ENCODE results near the gene TIMM17A.
"Not testable (repeated sequence)": the region's sequence is repeated elsewhere in the genome, so short reads cannot be mapped to it uniquely, and the experiment has no call there.

The TIMM17A gene

DNA sequence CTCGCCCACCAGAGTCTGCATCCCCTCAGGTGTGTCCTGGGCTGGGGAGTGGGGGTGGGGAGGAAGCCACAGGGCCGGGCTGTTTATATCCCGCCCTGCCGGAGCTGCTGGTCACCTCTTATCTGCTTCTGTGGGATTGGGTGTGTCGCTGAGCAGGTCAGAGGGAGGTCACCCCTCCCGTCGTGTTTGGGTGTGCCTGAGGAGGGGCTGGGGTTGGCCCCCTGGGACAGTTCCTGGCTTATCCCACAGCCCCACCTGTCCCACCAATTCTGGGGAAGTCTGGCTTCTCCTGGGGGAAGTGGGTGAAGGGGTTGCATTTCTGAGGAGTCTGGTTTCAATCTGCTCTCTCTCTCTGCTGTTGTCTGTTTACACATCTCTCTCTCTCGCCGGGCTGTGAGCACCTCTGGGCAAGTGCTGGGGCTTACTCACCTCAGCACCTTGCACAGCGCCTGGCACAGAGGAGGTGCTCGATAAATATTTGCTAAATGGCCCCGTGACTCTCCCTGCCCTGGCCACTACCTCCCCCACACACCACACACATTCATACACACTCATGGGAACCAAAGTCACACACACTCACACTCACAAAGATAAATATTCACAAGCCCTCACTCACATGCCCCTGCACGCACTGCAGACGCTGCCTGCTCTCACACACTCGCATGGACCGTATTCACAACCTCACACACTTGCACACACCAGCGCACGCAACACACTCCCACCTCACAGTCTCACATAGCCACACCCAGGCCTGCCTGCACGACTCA is 63.3 kb downstream of the TIMM17A start:
- H3K4me1 Mint-ChIP-seq = peaks cover 4% of the 10 kb centered on the region
- no peaks in the 10 kb centered on the region for H3K36me3 Mint-ChIP-seq
- no peak overlapping the region for H3K4me3 Mint-ChIP-seq
- DNase-seq = no peak
- H3K27me3 Mint-ChIP-seq = peaks cover 20% of the 10 kb centered on the region
- no peaks in the 10 kb centered on the region for H3K9me3 Mint-ChIP-seq
- CTCF ChIA-PET = no interaction called here
- H3K27ac Mint-ChIP-seq = no peak overlapping the region

- H3K9me3 Mint-ChIP-seq, H3K4me3 Mint-ChIP-seq, H3K4me1 Mint-ChIP-seq, H3K27ac Mint-ChIP-seq, DNase-seq, H3K36me3 Mint-ChIP-seq: not testable (repeated sequence)
- peaks cover 20% of the 10 kb centered on the region for H3K27me3 Mint-ChIP-seq
- CTCF ChIA-PET = interaction anchor here (0.8 kb wide), 1 partner anchor 10 kb away, joined by 3 read pairs; no protein-coding TSS in a partner anchor
Observed at GRCh38 chr1:202019235-202019558, 63.9 kb downstream of the TIMM17A start.
